VCaP (cell line): Measurements from ENCODE around the gene CDC42EP1.

Experiments used
- H3K27ac ChIP-seq: fragments of 450-650 bp; 2 replicates; pipeline ENCODE4 v1.5.1; 2017
- TF ChIP-seq, protein P1 (sequence below): fragments of 450-650 bp; conservative IDR thresholded peaks from 2 replicates; pipeline ENCODE4 v1.5.1; 2017; ENCODE audit warnings: mild to moderate bottlenecking, moderate library complexity

The CDC42EP1 gene

DNA sequence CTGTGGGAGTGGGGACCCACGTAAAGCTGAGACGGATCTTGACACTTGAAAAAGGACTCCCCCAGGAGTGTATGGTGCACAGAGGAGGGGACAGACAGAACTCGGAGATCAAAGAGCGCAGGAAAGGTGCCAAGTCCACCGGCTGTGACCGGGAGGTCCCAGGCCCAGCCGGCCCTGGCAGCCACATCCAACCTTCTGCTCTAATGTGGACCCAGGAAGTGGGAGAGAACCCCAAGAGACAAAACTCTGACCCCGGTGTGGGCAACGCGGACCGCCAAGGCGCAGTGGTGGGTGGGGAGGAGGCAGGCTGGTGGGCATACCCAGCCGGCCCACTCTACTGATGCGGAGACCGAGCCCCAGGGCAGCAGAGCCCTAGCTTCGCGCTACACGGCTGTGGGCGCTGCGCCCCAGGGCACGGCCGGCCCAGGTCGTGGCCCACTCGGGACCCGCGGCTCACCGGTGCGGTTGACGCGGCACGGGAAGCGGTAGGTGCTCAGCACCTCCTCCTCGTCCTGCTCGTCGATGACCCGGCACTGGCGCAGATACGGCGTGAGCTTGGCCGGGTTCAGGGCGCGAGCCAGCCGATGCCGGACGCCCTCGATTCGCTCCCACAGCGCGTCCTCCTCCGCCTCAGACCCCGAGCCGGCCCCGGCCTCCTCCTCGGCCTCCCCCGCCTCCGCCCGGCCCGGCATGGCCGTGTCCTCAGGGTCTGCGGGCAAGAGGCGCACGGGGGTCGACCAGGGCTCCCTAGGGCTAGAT is 41.6 kb upstream of the CDC42EP1 start:
- TF ChIP-seq, protein P1, sequence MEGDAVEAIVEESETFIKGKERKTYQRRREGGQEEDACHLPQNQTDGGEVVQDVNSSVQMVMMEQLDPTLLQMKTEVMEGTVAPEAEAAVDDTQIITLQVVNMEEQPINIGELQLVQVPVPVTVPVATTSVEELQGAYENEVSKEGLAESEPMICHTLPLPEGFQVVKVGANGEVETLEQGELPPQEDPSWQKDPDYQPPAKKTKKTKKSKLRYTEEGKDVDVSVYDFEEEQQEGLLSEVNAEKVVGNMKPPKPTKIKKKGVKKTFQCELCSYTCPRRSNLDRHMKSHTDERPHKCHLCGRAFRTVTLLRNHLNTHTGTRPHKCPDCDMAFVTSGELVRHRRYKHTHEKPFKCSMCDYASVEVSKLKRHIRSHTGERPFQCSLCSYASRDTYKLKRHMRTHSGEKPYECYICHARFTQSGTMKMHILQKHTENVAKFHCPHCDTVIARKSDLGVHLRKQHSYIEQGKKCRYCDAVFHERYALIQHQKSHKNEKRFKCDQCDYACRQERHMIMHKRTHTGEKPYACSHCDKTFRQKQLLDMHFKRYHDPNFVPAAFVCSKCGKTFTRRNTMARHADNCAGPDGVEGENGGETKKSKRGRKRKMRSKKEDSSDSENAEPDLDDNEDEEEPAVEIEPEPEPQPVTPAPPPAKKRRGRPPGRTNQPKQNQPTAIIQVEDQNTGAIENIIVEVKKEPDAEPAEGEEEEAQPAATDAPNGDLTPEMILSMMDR = no peak
- peak overlapping the region; percentile 68; the same call in 1 of the 2 replicates for H3K27ac ChIP-seq

DNA sequence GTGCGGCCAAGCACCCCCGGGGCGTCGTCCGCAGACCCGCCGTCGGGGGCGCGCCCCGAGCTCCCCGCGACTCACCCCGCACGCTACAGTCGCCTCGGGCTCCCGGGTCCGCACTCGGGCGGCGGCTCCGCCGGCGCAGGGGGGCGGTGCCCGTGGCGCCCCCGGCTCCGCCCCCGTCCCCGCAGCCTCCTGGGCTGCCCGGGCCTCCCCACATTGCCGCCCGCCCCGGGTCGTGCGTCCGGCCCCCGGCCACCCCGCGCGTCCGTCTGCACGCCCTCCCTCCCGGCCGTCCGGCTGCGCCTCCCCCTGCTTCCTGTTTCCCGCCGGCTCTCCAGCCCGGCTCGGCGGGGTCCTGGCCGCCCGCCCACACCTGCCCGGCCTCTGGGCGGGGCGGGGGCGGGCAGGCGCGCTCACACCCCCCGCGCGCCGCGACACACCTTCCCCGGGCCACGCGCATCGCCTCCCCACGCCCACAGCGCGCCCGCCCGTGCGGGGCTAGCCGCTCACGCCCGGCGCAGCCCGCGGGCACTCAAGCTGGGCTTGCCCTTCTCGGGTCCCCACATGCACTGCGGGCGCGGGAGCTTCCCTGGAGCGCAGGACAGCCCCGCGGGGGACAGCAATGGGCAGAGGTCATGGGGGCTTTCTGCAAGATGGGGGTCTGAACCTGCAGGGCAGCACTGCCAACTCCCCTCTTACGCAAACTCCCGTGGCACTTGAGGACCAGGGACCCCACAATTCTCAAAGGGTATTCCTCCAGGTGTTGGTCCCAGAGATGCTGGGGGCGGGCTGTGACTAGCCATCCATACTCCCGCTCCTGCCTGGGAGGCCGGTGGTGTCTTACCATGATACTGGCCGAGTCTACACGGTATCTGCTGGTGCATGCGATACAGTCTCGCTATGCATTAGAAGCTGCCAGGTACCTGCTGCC is 40.7 kb upstream of the CDC42EP1 start, which contains the start of gene CARD10:
CARD10 (minus strand) TSS at position 148 of the 928 bp plus-strand sequence. CDS start 215 bp downstream, outside the sequence.
- H3K27ac ChIP-seq = peak within 1 kb of the TSS; percentile 68; the same call in 1 of the 2 replicates
- TF ChIP-seq, protein P1 = no peak

DNA sequence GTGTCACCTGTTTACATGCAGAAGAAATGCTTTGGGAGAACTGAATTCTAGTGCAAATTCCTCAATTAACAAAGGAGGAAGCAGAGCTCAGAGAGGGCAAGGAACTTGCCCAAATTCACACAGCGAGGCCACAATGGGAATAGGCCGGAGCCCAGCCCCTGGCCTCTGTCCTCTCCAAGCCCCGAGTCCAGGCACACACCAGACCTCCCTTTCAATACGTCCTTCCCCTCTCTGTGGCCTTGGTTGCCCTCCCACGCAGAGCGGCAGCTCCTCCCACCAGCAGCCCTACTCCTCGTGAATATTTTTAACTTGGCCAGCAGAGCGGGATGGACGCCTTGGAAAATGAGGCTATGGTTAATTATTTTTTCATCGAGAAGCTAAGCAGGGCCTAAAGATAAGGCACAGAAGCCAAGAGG is 39.5 kb upstream of the CDC42EP1 start:
- TF ChIP-seq, protein P1 = no peak
- no peak overlapping the region for H3K27ac ChIP-seq

DNA sequence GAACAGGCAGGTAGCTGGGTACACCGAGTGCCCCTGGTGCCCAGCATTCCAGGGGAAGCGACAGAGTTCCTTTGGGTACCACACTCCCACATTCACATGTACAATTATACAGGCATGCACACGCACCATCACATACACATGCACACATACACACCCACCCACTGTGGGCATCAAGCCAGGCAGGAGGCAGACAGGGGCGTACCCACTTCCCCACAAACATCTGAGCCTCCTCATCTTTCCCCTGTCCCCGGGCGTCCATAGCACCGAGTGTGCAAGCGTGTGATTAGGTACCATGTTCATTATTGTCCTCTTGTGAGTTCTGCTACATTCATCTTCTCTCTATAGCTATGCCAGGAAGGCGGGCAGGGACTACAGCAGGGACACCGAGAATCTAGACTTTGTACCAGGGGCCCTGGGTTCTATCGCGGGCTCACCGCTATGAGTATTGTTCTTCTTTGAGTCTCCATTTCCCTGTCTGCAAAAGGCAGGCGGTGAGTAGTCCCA is 39.0 kb upstream of the CDC42EP1 start:
- TF ChIP-seq, protein P1 = no peak
- H3K27ac ChIP-seq = no peak overlapping the region

DNA sequence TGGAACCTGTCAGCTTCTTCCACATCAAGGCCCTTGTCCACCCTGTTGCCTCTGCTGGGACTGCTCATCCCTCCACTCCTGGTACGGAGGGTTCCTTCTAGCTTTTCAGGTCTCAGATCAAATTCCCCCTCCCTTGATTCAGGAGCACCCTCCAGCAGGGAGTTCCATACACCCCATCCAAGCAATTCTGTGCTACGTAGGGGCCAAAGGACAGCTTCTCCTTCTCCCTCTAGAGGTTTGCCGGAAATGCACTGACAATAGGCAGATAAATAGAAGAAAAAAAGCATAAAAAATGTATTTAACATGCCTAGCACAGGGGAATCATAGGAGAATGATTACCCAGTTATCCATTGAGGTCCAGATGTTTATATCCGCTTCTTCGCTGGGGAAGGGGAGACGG is 37.8 kb upstream of the CDC42EP1 start:
- TF ChIP-seq, protein P1 = no peak
- no peak overlapping the region for H3K27ac ChIP-seq

DNA sequence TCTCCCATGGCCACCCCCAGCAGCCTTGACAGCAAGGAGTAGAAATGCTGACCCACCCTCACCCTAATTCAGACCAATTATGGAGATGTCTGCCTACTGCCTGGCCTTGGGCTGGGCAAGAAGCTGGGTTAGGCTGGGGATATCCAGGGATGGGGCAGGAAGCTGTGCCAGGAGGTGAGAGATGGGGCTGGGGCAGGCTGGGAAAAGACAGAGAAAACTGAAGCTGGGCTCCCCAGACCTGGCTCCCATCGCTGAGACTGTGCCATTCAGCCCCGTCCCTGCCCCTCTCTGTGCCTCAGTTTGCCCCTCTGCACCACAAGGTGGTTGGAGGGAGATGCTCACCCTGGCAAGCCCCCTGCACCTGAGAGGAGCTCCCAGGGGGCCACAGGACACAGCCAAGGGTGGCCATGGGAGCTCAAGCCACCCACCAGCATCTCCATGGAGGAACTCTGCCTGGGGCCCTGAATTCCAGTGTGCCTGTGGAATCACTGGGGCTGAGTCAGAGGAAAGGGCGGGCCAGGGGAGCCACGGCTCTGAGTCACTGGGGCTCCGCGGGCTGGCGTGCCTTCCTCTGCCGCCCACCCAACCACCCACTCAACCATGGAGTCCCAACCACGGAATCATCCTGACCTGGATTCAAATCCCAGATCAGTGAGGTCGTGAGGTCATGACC is 35.1 kb upstream of the CDC42EP1 start:
- no peak overlapping the region for H3K27ac ChIP-seq
- TF ChIP-seq, protein P1 = no peak
